ENCODE results near the gene LYST. TPM values are rescaled to one million over a fixed set of nuclear protein-coding genes. Genes with fewer than 3 reads are reported as not detected.

LYST gene
- total RNA-seq, 1 donor from 2014 or later: 90.2 TPM

GRCh38 chr1:235679644-235680043, 187.1 kb downstream of the LYST start:
- Mint-ChIP-seq H3K27me3 (no peaks in the 10 kb centered on the region), H3K4me1 (no peaks in the 10 kb centered on the region), H3K27ac (no peak overlapping the region), H3K36me3 (ENCODE audit: low read depth) (peaks cover 79% of the 10 kb centered on the region), H3K9me3 (peaks cover 13% of the 10 kb centered on the region), H3K4me3 (no peak overlapping the region)
- TF ChIP-seq CTCF (IDR thresholded peaks at IDR 0.05): no peak
- DNase-seq (no peak), ATAC-seq (ENCODE audit: low read depth) (no peak)
- intact Hi-C loops (cut with micrococcal nuclease): no loop called here
- CTCF ChIA-PET: no interaction called here
- POLR2A ChIA-PET: no interaction called here

DNA sequence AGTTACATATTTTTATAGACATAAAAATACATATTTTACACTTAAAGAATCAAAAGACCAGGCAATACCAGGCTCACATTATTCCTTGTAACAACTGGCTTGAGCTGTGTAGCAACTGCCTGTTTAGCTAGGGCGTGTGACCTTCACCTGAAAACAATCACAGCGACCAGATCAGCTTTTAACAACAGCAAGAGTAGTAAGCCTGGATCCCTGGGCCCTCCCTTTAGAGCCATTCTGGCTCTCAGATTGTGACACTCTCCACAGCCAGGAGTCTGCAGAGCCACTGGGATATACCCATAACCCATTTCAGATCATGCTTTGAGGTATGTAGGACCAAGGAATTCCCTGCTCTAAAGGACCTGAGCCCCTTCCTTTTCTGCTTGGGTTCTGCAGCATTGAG, 187.7 kb downstream of the LYST start:
- H3K4me1 Mint-ChIP-seq: no peaks in the 10 kb centered on the region
- intact Hi-C loops (cut with micrococcal nuclease): no loop called here
- H3K27ac Mint-ChIP-seq: no peak overlapping the region
- no peaks in the 10 kb centered on the region for H3K27me3 Mint-ChIP-seq
- ChIA-PET CTCF (interaction anchor here (0.7 kb wide), 1 partner anchor 104 kb away, joined by 3 read pairs; no protein-coding TSS in a partner anchor), POLR2A (no interaction called here)
- peaks cover 13% of the 10 kb centered on the region for H3K9me3 Mint-ChIP-seq
- no peak for ATAC-seq (ENCODE audit: low read depth)
- no peak for DNase-seq
- TF ChIP-seq CTCF (IDR thresholded peaks at IDR 0.05): no peak
- no peak overlapping the region for H3K4me3 Mint-ChIP-seq
- H3K36me3 Mint-ChIP-seq (ENCODE audit: low read depth): peaks cover 80% of the 10 kb centered on the region

DNA sequence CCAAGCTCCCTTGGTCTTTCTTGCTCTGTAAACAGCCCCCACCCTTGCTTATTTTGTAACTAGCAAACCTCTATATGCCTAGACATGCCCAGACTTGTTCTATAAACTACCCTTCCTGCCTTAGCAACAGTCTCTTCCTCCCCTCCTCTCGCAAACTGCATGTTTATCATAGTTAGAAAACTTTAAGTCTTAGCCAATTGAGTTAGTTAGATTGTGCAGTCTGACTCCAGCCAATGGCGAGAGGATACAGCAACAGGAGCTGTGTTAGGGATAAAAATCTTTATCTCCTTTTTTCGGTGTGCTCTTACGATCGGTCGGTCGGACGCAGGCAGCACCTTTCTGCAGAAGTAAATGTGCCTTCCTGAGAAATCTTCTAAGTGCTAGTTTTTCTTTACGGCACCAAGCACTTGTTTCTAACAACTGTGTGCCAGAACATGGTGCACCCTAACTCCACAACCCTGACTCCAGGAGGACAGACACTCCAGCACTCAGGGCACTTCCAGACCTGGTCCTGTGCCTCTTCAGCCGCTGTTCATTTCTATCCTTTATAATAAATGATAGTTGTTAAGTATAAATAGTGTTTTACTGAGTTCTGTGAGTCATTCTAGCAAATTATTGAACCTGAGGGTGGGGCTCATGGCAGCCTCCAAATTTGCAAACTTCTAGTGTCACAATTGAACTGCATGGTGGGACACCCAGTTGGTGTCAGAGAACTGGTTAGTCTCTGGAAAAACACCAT, 191.4 kb downstream of the LYST start:
- ATAC-seq (ENCODE audit: low read depth) (no peak), DNase-seq (no peak)
- TF ChIP-seq CTCF (IDR thresholded peaks at IDR 0.05): no peak
- Mint-ChIP-seq H3K36me3 (ENCODE audit: low read depth) (peaks cover 79% of the 10 kb centered on the region), H3K27ac (no peak overlapping the region), H3K4me3 (no peak overlapping the region), H3K9me3 (peaks cover 42% of the 10 kb centered on the region), H3K4me1 (no peaks in the 10 kb centered on the region), H3K27me3 (no peaks in the 10 kb centered on the region)
- ChIA-PET POLR2A (no interaction called here), CTCF (no interaction called here)
- intact Hi-C loops (cut with micrococcal nuclease): no loop called here

GRCh38 chr1:235673981-235674380, 192.7 kb downstream of the LYST start:
- POLR2A ChIA-PET: interaction anchor here (0.7 kb wide), 1 partner anchor 105 kb away, joined by 4 read pairs; no protein-coding TSS in a partner anchor
- ATAC-seq (ENCODE audit: low read depth): no peak
- H3K9me3 Mint-ChIP-seq: peaks cover 50% of the 10 kb centered on the region

GRCh38 chr1:235671992-235672391, 194.7 kb downstream of the LYST start:
- Mint-ChIP-seq H3K9me3 (peaks cover 50% of the 10 kb centered on the region), H3K36me3 (ENCODE audit: low read depth) (peaks cover 88% of the 10 kb centered on the region), H3K27me3 (no peaks in the 10 kb centered on the region), H3K27ac (no peak overlapping the region), H3K4me3 (no peak overlapping the region), H3K4me1 (no peaks in the 10 kb centered on the region)
- intact Hi-C loops (cut with micrococcal nuclease): no loop called here
- CTCF ChIA-PET: no interaction called here
- DNase-seq: no peak
- no peak for TF ChIP-seq CTCF (IDR thresholded peaks at IDR 0.05)
- no peak for ATAC-seq (ENCODE audit: low read depth)
- POLR2A ChIA-PET: no interaction called here

More at GRCh38 chr1:235673981-235674380, 192.7 kb downstream of the LYST start:
- Mint-ChIP-seq H3K4me1 (no peaks in the 10 kb centered on the region), H3K27me3 (no peaks in the 10 kb centered on the region), H3K4me3 (no peak overlapping the region), H3K36me3 (ENCODE audit: low read depth) (peaks cover 82% of the 10 kb centered on the region), H3K27ac (no peak overlapping the region)
- intact Hi-C loops (cut with micrococcal nuclease): no loop called here
- no peak for DNase-seq
- CTCF ChIA-PET: no interaction called here
- no peak for TF ChIP-seq CTCF (IDR thresholded peaks at IDR 0.05)

Measured in activated B cell treated with CpG ODN at 0.5 μM for 24 hours (primary cell).